Measurements from ENCODE around the gene KDM4F.
"Not testable (repeated sequence)": the region's sequence is repeated elsewhere in the genome, so short reads cannot be mapped to it uniquely, and the experiment has no call there.

KDM4F gene

GRCh38 chr11:95049122-95049521 lies at the start of gene KDM4F:
Gene KDM4F, plus strand, starts transcription at chr11:95049422.
- H3K4me3 ChIP-seq (replicated peaks; ENCODE audit: low read depth, low read length); DNase-seq (ENCODE audit: low read depth): not testable (repeated sequence)

DNA sequence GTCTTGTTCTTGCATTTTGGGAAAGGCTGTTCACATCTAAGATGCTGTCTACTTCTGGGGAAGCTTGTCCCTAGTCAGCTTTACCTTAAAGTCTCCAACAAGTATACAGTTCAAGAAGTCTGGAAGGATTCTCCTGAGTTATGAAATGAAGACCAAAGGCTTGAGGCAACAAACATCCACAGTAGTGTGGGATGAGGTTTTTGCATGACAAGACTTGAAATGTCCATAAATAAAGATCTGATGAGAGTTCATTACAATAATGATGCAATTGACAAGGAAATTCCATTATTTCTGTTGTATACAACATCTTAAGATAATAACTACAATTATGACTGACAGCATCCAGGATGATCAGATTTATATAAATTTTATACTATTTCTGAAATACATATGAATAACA lies 45.5 kb upstream of the KDM4F start:
- TF ChIP-seq, protein P1, sequence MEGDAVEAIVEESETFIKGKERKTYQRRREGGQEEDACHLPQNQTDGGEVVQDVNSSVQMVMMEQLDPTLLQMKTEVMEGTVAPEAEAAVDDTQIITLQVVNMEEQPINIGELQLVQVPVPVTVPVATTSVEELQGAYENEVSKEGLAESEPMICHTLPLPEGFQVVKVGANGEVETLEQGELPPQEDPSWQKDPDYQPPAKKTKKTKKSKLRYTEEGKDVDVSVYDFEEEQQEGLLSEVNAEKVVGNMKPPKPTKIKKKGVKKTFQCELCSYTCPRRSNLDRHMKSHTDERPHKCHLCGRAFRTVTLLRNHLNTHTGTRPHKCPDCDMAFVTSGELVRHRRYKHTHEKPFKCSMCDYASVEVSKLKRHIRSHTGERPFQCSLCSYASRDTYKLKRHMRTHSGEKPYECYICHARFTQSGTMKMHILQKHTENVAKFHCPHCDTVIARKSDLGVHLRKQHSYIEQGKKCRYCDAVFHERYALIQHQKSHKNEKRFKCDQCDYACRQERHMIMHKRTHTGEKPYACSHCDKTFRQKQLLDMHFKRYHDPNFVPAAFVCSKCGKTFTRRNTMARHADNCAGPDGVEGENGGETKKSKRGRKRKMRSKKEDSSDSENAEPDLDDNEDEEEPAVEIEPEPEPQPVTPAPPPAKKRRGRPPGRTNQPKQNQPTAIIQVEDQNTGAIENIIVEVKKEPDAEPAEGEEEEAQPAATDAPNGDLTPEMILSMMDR (IDR thresholded peaks at IDR 0.05; ENCODE audit: low read length, missing control alignments) = no peak
- no peak for DNase-seq (ENCODE audit: low read depth)
- H3K4me3 ChIP-seq (replicated peaks; ENCODE audit: low read depth, low read length) = no peak overlapping the region

DNA sequence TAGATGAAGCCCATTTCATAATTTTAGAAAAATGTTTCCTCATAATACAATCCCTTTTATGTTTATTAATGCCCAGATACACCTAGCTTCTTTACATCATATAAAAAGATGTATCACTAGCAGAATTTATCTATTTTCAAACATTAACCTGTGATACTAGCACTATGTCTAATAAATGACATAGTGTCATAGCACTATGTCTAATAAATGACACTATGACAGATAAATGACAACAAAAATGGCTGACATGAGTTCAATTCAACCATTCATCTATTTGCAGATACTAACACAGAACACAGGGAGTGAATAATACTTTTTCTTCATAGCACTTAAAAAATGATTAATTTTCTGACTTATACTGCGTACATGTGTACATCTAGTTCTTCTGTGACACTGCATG lies 43.6 kb upstream of the KDM4F start:
- TF ChIP-seq, protein P1 (IDR thresholded peaks at IDR 0.05; ENCODE audit: low read length, missing control alignments) = no peak

DNA sequence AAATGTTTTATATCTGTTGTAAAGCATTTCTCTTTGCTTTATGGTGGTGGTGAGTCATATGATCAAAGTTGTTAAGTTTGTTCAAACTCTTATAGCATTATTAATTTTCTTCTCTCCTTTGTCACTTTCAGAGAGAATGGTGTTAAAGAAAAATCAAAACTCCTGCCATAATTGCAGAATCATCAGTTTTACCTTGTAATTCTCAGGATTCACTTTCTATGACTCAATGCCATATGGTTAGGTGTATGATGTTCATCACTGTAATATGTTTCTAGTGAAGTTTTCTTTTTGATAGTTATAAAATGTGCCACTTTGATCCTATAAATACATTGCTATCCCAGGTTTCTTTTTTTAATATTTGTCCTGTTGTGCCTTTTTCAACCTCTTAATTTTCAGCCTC lies 37.8 kb upstream of the KDM4F start:
- TF ChIP-seq, protein P1 (IDR thresholded peaks at IDR 0.05; ENCODE audit: low read length, missing control alignments) = no peak
- no peak for DNase-seq (ENCODE audit: low read depth)
- no peak overlapping the region for H3K4me3 ChIP-seq (replicated peaks; ENCODE audit: low read depth, low read length)

More for the DNA sequence above, 43.6 kb upstream of the KDM4F start:
- no peak for DNase-seq (ENCODE audit: low read depth)
- H3K4me3 ChIP-seq (replicated peaks; ENCODE audit: low read depth, low read length) = no peak overlapping the region

DNA sequence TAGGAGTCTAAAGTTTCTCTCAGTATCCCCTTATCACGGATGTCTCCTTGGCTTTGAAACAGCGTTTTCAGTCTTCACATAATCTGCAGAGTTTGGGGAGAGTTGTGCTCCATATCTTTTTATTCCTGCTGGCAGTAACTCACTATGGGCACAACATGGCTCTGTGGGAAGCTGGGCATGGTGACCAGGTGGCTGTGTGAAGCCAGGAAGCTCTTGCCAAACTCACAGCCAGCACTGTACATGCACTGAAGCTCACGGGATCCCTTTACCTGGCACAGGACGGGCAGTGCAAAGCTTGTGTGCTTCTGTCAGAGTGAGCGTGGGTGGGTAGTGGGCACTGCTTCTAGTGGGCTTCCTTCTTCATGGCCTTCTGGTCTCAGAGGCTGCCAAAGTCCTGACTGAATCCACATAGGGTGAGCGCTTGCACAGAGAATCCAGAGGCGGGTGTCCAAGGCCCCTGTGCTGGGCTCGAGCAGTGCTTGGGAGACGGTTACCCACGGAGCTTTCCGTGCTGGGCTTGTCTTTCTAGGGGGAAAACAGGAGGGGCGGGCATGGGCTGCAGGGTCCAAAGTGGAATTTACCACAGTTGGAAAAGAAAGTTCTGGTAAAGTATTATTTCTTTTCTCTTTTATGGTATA lies 34.9 kb upstream of the KDM4F start:
- TF ChIP-seq, protein P1 (IDR thresholded peaks at IDR 0.05; ENCODE audit: low read length, missing control alignments) = no peak
- DNase-seq (ENCODE audit: low read depth) = no peak
- no peak overlapping the region for H3K4me3 ChIP-seq (replicated peaks; ENCODE audit: low read depth, low read length)

- H3K4me3 ChIP-seq (replicated peaks; ENCODE audit: low read depth, low read length) = no peak overlapping the region
- TF ChIP-seq, protein P1 (IDR thresholded peaks at IDR 0.05; ENCODE audit: low read length, missing control alignments) = no peak
- DNase-seq (ENCODE audit: low read depth) = no peak
These were observed 33.1 kb upstream of the KDM4F start for GRCh38 chr11:95016139-95016538.

GRCh38 chr11:95021468-95021867 lies 27.8 kb upstream of the KDM4F start:
- not testable (repeated sequence) for DNase-seq (ENCODE audit: low read depth); H3K4me3 ChIP-seq (replicated peaks; ENCODE audit: low read depth, low read length)

DNA sequence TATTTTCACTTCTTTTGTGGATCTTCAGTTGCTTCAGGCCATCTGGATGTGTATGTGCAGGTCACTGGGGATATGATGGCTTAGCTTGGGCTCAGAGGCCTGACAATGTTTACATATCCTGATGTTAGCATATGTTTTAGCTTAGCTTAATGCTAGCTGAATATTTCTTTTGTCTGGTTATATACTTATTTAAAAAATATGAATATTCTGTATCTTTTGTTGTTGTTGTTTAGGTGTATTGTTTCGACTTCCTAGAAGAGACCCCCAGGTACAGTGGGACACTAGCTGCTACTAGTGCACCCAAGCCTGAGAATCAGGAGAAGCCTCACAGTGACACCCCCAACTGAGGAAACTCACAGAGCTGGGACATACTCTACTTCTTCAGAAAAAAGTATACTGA lies 24.3 kb upstream of the KDM4F start, which contains the start of gene KDM4E:
Gene KDM4E (plus strand): TSS at position 301 of the 400 bp plus-strand sequence. CDS start 300 bp downstream, outside the sequence.
- H3K4me3 ChIP-seq (replicated peaks; ENCODE audit: low read depth, low read length) = no peak within 1 kb of the TSS
- TF ChIP-seq, protein P1 (IDR thresholded peaks at IDR 0.05; ENCODE audit: low read length, missing control alignments) = no peak
- DNase-seq (ENCODE audit: low read depth) = no peak

DNA sequence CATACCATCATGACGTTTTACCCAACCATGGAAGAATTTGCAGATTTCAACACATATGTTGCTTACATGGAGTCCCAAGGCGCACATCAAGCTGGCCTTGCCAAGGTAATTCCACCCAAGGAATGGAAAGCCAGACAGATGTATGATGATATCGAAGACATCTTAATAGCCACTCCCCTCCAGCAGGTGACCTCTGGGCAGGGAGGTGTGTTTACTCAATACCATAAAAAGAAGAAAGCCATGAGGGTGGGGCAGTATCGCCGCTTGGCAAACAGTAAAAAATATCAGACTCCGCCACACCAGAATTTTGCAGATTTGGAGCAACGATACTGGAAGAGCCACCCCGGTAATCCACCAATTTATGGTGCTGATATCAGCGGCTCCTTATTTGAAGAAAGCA lies 23.6 kb upstream of the KDM4F start:
- not testable (repeated sequence) for DNase-seq (ENCODE audit: low read depth)

More for the DNA sequence above, 23.6 kb upstream of the KDM4F start:
- H3K4me3 ChIP-seq (replicated peaks; ENCODE audit: low read depth, low read length) = not testable (repeated sequence)

Measured in fibroblast of pulmonary artery (primary cell).